GM19468 (cell line): ENCODE results near the gene CDC7.

ENCODE experiments used
- ATAC-seq: cut with Tn5 transposase; IDR thresholded peaks from one replicate; pipeline ENCODE4 v1.9.1; 2021; ENCODE audit warnings: mild to moderate bottlenecking, moderate library complexity, moderate number of reproducible peaks; ENCODE audit not compliant: unreplicated experiment; ENCODE audit errors: extremely low read depth

Gene CDC7

DNA sequence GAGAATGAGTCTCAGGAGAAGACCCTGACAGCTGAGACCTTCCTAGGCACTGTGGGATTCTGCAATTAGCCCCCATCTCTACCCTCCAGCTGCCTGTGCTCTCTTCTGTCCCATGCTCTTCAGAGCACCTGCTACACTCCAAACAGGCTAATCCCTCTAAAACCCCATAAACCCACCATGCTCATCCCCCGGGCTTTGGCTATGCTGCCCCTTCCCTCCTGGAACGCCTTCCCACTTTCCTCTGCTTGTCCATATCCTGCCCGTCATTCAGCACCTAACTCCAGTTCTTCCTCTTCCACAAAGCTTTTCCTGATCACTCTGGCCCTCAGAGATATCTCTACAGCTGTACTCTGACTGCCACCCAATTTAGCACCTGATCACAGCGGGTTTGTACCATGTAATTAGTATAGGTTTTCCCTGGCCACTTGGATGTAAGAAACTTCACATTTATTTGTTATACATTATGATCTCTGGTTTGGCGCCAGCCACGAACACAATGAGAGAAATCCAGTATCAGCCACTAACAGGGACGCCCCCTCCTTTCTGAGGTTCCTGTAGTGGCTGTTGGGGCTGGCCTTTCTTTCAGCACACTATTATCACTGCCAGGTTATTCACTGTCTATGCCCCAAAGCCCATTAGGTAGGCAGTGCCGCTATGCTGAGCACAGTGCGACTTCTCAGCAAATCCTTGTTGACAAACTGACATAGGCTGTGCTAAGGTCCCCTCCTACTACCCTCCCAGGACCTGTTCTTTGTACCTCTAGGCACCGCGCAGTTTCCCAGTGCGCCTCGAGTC lies 45.1 kb downstream of the CDC7 start:
- ATAC-seq = no peak

DNA sequence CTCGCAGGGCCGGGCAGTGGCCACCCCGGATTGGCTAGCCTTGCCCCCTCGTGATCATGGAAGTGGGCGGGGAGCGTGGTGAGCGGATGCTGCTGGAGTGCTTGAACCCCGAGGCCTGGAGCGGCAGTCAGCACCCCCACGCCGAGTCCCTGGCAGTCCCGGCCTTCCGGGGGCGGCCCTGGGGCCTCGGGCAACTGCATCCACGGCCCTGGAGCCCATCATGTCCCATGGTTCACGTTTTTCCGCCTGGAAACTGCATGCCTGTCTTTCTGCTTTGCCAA lies 45.6 kb downstream of the CDC7 start:
- ATAC-seq = no peak

DNA sequence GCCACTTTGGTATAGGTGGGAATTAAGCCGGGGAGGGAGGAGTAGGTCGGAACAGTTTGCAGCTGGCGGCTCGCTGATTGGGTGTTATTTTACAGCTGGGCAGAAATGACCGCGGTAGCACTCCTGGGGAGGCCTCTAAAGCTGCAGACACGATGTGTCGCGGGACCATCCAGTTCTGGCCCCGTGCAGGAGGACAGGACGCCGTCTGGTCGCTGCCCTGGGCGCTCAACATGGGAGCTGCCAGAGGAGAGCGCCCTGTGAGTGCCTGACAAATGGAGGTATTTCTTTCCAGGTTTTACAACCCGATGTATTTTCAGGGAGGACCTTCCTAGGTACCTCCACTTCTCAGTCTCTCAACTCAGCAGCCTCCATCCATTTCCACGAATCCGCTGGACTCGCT lies 46.2 kb downstream of the CDC7 start:
- no peak for ATAC-seq

DNA sequence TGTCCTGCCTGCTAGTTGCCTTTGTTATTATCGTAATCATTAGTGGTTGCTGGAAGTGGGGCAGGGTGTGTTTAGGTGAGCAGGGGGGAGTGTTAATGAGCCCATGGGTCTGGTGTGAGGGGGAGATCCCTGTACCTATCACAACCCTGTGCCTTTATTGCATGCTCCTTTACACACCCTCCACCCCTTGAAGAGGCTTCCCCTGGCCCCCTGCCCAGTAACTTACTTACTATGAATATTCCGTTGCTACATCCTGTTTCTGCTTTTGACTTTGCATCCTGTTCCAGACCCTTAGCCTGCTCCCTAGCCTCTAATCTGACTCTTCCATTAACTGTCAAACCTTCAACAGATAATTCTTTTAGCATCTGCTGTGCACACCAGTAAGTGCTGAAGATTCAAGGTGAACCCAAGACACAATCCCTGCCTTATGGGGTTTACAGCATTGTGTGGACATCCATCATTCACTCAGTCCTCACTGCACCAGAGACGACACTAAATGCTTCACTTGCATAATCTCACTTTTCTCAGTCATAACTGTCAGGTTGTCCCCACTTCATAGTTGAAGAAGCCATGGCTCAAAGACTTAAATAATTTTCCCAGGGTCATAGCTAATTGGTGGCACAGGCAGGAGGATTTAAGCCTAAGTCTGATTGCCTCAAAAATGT lies 47.9 kb downstream of the CDC7 start:
- no peak for ATAC-seq

DNA sequence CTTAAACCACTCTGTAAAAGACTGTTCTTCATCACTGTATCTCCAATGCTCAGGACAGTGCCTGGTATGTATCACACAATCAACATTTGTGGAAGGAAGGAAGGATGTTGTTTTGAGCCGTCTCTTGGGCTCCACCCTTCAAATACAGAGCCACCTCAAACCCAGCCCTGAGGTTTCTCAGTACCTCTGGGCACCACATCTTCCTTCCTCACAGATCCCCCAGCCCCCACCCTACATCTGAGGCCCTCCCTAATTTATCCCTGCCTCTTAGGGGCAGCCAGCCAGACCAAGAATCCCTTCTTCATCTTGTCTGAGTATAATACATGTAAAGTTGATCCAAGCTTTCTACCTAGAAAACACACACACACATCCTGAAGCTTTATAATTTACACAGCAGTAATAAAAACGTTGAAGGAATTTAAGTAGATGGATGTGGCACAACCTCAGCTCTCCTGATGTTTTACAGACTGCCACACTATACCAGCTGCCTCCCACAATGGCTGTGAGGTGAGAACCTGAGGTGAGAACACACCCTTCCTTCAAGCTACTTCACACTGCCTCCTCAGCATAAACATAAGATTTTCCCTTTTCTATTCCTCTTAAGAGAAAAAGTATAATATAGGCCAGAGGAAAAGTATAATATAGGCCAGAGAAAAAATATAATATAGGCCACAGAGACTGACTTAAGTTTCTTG lies 48.5 kb downstream of the CDC7 start:
- ATAC-seq = no peak

DNA sequence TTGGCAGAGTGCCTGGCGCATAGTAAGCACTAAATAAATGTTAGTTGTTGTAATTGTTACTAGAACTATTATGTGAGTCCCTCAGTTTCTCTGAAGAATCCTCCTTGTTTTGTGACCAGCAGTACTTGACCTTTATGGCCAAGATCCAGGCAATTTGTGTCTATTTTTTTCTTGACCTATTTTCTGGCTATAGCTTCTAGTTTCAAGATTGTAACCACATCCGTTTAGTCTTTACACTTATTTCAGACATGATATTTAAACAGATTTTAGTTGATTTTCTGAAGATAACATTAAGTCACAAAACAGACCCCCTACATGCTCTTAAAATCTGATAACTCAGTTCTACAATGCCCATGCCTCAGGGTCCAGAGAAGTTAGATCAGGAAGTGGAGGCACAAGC lies 50.3 kb downstream of the CDC7 start:
- no peak for ATAC-seq

DNA sequence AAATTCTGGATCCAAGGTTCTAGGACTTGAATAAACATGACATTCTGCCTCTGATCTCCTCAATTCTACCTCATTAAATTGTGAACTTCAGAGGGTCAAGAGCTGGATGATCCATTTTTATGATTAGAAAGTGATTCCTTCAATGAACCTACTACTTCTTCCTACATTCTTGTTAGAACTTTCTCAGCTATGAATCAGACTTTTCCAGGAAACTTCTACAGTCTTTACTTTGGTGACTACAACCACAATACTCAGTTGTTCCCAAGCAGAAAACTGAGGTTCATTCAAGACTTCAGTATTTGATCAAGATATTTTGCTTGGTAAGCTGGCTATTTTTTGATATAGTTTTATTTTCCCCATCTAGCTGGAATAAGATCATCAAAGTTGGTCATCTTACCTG lies 51.4 kb downstream of the CDC7 start:
- ATAC-seq = no peak

DNA sequence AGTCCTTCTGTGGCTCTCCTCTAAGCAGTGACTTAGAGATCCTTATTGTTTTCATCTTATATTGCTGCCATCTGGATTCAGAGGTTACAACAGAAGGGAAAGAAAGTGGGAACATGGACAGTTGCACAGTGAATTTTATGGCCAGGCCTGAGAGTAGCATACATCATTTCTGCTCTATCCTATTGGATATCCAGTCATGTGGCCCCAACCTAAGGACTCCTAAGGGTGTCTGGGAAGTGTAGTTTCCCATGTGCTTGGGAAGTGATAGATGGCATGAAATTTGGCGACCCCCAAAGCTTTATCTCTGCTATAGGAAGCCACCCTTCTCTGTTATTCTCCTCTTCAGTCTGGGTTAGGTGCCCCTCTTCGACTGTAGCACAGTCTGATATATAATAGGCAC lies 51.9 kb downstream of the CDC7 start:
- ATAC-seq = no peak

DNA sequence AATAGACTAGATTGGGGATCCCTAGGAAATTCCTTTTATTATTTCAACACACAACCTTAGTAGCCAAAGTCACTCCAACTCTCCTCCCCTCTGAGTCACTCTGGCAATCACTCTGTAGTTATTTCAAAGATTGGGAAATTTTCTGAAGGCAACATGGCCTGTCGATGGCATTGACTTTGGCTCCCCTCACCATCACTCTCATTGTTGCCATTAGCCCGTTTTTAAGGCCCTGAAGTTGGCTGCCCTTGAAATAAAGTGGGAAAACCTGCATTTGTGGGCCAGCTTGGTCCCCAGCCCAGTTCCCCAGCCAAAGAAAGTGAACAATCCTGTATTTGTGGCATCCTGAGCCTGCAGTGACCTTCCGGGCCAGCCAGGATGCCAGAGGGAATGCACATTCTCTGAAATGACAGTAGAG lies 52.5 kb downstream of the CDC7 start:
- ATAC-seq = no peak

DNA sequence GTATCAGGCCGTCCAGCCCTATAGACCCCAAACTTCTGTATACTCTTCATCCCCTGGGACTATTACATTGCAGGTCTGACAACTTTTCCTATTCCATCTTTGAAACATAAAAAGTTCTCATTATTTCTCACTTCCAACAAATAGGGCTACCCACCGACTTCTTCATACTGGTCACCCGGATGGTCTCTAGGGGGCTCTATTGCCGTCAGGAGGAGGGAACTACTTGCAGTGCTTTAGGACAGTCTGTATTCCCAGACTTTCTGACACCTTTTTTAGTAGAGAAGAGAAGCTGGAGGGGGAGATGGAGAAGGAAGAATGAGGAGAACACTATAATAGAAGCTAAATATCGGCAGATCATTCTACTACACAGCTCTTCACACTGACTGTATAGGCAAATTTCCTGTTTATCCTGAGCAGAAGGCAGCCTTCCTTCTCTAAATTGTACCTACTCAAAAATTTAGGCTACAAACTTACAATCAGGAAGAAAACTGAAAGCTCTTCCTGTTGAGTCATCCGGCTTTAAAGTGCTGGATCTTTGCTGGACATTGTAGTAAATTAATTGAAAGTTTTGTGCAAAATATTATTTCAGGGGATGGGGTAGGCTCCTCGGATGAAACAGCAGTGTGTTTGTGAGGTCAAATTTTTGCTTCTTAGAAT lies 54.6 kb downstream of the CDC7 start:
- no peak for ATAC-seq

DNA sequence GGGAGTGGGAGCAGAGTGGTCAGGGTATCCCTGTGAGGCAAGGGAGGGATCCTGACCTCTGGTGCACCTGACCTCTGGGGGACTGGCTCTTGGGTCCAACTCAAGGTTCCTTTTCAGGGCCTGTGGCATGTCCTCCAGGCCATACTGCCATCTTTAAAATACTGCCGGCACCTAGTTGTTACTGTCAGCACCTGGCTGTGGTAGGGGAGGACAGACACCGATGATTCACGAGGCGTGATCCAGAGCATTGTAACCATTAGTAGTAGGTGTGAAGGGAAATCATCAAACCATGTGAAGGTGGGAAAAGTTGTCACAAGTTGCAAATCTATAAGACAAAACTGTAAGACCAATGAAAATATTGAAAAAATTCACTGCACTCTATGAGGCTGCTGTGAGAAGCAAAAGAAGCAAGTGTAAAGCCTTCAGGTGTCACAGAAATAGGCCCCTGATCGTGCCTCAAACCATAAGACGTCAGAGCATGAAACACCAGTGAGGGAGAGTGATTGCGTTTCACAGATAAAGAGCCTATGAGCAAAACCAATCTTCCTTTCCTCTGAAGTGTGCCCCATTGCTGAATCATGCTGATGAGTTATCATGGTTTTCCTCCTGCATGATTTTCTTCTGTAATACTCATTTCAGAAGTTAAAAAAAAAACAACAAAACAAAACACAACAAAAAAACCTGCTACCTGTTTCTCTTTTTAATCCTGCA lies 55.3 kb downstream of the CDC7 start:
- no peak for ATAC-seq

DNA sequence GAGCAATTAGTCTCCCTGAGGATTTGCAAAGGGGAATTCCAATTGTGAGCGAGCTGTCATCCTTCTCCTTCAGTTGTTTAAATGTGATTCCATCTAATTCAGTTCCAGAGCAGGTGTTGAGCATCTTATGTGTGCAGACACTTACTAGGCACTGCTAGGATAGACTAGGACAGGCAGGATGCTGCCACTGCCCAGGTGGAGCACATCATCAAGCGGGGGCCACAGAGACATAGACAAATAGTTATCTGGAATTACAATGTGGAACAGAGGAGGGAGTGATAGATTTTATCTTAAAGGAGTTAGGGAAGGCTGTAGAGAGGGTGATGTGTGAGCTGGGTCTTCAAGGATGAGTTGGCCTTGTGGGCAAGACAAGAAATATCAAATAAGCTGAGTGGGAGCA lies 55.9 kb downstream of the CDC7 start:
- ATAC-seq = no peak

DNA sequence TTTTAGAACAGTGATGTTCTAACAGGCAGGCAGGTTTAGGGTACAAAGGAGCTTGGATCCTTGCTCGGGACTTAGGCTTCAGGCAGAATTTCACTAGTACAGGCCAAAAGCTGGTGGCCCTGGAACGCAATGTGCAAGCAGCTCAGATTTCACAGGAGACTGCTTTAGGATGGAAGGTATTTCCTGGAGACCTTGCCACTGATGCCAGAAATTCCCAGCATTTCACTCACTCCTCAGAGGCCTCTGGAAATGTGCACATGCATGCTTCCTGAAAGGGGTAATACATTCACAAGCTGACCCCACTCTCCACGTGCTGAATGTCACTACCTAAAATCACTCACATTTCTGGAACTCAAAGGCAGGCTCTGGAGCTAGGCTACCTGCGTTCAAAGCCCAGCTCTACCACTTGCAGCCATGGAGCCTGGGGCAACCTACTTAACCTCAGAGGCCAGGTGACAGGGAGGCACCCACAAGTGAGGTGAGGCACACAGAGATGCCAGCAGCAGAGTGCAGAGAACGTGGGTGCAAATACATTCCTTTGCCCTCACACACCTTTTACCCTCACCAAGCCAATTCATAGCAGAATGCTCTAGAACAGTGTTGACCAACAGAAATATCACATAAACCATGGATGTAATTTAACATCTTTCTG lies 56.5 kb downstream of the CDC7 start:
- ATAC-seq = no peak

DNA sequence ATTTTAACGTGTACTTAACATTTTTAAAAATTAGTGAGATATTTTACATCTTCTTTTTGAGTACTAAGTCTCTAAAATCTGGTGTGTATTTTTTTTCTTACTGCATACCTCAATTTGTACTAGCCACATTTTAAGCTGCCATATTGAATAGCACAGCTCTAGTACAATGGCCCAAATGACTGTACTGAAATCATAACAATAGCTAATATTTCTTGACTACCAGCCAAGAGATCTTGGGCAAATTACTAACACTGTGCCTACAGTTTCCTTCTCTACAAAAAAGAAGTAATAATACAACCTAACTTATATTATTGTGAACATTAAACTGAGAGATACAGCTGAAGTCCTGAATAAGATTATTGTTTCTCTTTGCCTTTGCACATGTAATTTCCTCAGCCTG lies 57.2 kb downstream of the CDC7 start:
- ATAC-seq = no peak

DNA sequence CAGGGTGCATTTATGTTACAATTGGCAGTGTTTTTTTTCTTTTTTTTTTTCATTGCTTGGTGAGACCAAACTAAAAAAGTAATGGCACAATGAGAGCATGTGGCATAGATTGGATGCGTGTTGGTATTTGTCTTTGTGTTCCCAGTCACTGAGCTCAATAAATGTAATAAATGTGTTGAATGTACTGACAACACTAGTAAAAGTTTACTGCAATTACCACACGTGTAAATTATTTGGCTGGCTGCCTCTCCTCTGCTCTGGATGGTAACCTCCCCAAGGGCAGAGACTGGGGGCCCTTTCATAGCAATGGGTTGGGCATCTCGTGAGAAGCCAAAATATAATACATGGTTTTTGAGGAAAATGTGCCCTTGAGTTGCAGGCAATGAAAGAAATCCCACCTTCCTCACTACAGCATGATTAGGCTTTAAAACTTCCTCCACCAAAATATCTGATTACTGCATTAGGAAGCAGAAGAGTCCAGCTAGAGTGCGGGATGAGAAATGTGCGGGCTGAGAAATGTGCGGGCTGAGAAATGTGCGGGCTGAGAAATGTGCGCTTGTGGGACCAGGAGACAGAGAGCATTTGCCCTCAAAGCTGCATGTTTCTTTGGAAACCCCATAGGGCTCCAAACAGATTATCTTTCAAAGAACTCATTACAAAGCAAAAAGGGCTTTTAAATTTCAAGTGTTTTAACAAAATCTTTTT lies 58.5 kb downstream of the CDC7 start:
- ATAC-seq = no peak

DNA sequence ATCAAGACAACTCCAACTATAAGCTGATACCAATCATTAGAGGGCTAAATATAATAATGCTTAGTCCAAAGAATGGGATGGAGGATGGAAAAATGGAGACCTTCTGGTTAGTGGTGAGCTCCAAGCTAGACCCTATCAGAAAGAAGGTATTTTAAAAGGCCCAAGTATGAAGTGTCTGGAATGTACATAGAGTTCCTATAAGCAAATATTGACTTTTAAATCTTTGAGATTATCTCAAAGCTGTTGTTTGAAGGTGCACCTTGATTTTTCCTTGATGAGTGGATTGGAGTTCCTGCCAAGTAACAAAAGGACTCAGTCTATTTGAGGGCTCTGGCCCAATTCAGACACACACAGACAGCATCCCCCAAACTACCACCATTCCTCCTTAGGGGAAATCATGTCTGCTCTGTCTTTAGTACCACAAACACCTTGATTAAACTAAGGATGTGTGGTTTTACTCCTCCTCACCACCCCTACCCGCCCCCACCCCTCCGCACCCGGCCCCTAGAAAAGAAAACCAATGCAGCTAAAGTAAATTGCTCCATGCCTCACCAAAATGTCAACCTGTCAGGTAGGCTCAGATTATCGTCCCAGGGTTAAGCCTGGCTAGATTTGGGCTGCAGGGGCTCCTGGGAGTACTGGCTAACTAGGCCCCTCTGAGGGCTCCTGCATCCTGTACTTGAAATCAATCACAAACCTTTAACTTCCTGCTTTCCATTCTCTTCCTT lies 59.4 kb downstream of the CDC7 start:
- ATAC-seq = no peak

DNA sequence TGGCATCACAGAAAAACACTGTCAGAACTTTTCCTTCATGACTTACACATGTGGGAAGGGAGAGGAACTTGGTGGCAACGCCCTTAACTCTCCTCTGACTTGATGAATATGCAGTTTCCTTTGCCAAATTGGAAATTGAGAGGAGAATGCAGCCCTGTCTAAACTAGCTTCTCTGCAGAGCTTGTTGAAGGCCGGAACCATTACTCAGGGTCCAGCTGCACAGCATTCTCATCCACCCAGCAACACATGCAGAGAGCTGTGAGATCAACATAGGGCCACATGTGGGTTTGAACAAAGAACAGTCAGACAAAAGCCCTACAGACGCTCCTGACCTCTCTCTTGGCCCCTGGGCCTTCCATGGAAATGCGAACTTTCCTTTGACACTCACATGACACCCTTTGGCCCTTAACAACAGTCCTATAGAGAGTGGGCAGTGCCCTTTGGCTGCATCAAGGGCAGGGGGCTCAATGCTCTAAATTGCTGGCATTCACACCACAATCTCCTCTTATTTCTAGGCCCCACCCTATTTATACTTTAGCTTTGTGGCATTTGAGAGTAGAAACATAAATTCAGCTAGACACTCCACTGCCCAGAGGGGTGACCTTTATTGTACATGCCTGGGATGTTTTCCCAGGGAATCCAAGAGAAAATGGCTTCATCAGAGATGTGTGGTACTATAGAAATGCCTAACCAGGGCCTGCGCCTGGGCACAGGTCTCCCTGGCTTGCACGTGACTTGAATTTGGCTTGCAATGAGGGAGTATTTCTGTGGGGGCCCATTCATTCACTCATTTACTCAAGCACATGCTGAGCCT lies 64.4 kb downstream of the CDC7 start:
- ATAC-seq = no peak

DNA sequence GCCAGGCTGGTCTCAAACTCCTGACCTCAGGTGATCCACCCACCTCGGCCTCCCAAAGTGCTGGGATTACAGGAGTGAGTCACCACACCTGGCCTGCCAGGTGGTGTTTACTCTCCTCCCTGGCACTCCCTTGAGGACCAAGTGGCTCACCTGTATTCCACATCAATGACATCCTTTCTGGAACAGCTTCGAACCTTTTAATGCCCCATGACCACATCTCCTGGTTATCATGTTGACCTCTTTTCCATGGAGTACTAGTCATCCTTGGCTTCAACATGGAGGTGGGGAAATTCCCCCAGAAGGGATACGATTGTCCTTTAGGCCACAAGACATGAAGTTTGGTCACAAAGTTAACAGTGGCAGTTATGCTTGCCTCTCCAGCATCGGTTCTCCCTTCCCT lies 66.9 kb downstream of the CDC7 start:
- no peak for ATAC-seq
